GM12878 (cell line): ENCODE results near the gene HAO2. TPM values are rescaled to one million over a fixed set of nuclear protein-coding genes. Genes with fewer than 3 reads are reported as not detected.
"Not testable (repeated sequence)": the region's sequence is repeated elsewhere in the genome, so short reads cannot be mapped to it uniquely, and the experiment has no call there.

Source experiments
- ATAC-seq: fragments of 200-7000 bp; cut with Tn5 transposase; 3 replicates; pipeline ENCODE4 v1.9.1; 2020; ENCODE audit warnings: mild to moderate bottlenecking, moderate library complexity
- BruUV-seq: library from RNA; stranded (reverse); fragments of 400-500 nt; replicated peaks from 2 replicates; lab custom pipeline; 2021; lab: Mats Ljungman, UMichigan
- CTCF ChIA-PET: fragments of 300-600 bp; sonication (Branson Sonifier 250); formaldehyde crosslinking; extraction: SDS; loops from one replicate; lab custom pipeline; 2021; ENCODE audit warnings: inconsistent platforms; lab: Yijun Ruan, JAX
- POLR2A ChIA-PET: fragments of 350-600 bp; formaldehyde crosslinking; extraction: SDS; loops from one replicate; lab custom pipeline; 2021; ENCODE audit warnings: inconsistent platforms; lab: Charles Lee
- RAD21 ChIA-PET: fragments of 300-600 bp; sonication (Branson Sonifier 250); formaldehyde crosslinking; loops from one replicate; lab custom pipeline; 2023; ENCODE audit warnings: antibody characterized with exemption; ENCODE audit not compliant: unreplicated experiment; lab: Charles Lee
- SMC1A ChIA-PET: fragments of 300-600 bp; sonication (Branson Sonifier 250); formaldehyde crosslinking; loops from one replicate; lab custom pipeline; 2023; ENCODE audit not compliant: unreplicated experiment, uncharacterized antibody; lab: Charles Lee
- DNase-seq: peaks from one replicate; pipeline ENCODE4 v3.0.0-alpha.2; 2011; ENCODE audit warnings: low read depth, low spot score
- FAIRE-seq: peaks from 3 replicates; lab custom pipeline; 2011; peaks lifted over from hg19 to GRCh38; lab: Jason Lieb, UNC
- H2AFZ ChIP-seq: 2 replicates; pipeline ENCODE4 v1.6.0; 2011; ENCODE audit warnings: low read depth, low read length, control low read depth; ENCODE audit not compliant: control insufficient read depth
- H3K27ac ChIP-seq: 2 replicates; pipeline ENCODE4 v1.5.1; 2011; ENCODE audit warnings: control low read depth; ENCODE audit not compliant: control insufficient read depth, insufficient read depth
- H3K27me3 ChIP-seq, 2 experiments: replicated peaks in 1 of 2; 2 replicates each; pipeline versions ENCODE4 v1.6.0 to v1.6.1; 2011; ENCODE audit warnings: low read length in 1 of 2; ENCODE audit not compliant: control insufficient read depth in 2 of 2, insufficient read depth in 2 of 2
- H3K36me3 ChIP-seq, 2 experiments: 2 replicates each; pipeline ENCODE4 v1.5.1; 2011; ENCODE audit warnings: low read length in 1 of 2; ENCODE audit not compliant: control insufficient read depth in 2 of 2, insufficient read depth in 2 of 2
- H3K4me1 ChIP-seq: 2 replicates; pipeline ENCODE4 v1.6.1; 2011; ENCODE audit warnings: mild to moderate bottlenecking, low read length, moderate library complexity, mixed read lengths; ENCODE audit not compliant: control insufficient read depth, insufficient read depth
- H3K4me2 ChIP-seq: 2 replicates; pipeline ENCODE4 v1.6.0; 2011; ENCODE audit warnings: control low read depth; ENCODE audit not compliant: control insufficient read depth, insufficient read depth
- H3K4me3 ChIP-seq: fragments of 200-600 bp; sonication (generic); 2 replicates; pipeline ENCODE4 v1.5.1; 2016
- H3K79me2 ChIP-seq: 2 replicates; pipeline ENCODE4 v1.6.0; 2011; ENCODE audit warnings: low read length; ENCODE audit not compliant: control insufficient read depth, insufficient read depth
- H3K9ac ChIP-seq: 2 replicates; pipeline ENCODE4 v1.8.0; 2011; ENCODE audit warnings: low read length, control low read depth, mixed read lengths; ENCODE audit not compliant: control insufficient read depth, insufficient read depth
- H3K9me3 ChIP-seq: replicated peaks from 3 replicates; pipeline ENCODE4 v1.5.1; 2011; ENCODE audit warnings: mild to moderate bottlenecking, low read length; ENCODE audit not compliant: control insufficient read depth, insufficient read depth
- H4K20me1 ChIP-seq: 2 replicates; pipeline ENCODE4 v1.6.0; 2011; ENCODE audit not compliant: control insufficient read depth, insufficient read depth
- E4F1 ChIP-seq: fragments of 450-650 bp; IDR thresholded peaks from 2 replicates; pipeline ENCODE4 v1.6.1; 2018; ENCODE audit warnings: borderline replicate concordance, mild to moderate bottlenecking; ENCODE audit not compliant: partially characterized antibody
- HSF1 ChIP-seq: fragments of 150-350 bp; IDR thresholded peaks from 2 replicates; pipeline ENCODE4 v1.6.1; 2014; ENCODE audit warnings: mild to moderate bottlenecking, low read depth, low read length
- MLLT1 ChIP-seq: fragments of 450-650 bp; IDR thresholded peaks from 2 replicates; pipeline ENCODE4 v1.6.1; 2016; ENCODE audit warnings: mild to moderate bottlenecking
- NKRF ChIP-seq: fragments of 450-650 bp; conservative IDR thresholded peaks from 2 replicates; pipeline ENCODE4 v1.6.1; 2017; ENCODE audit warnings: mild to moderate bottlenecking, moderate library complexity
- PBX3 ChIP-seq: IDR thresholded peaks from 2 replicates; pipeline ENCODE4 v1.6.1; 2011; ENCODE audit warnings: mild to moderate bottlenecking, low read depth, low read length, moderate library complexity; ENCODE audit not compliant: insufficient replicate concordance
- TCF7 ChIP-seq: IDR thresholded peaks from 2 replicates; pipeline ENCODE4 v1.6.1; 2014; ENCODE audit warnings: antibody characterized with exemption, borderline replicate concordance
- WGBS: methylation state at CpG from one replicate; pipeline ENCODE4 v1.1.6; 2016; ENCODE audit warnings: low lambda C conversion rate; ENCODE audit not compliant: insufficient replicate concordance, insufficient coverage; ENCODE audit errors: missing lambda C conversion rate; 5-methylcytosine and 5-hydroxymethylcytosine counted together
- in situ Hi-C: fragments of 300-500 bp; cut with MboI; formaldehyde crosslinking; loops from 9 replicates; pipeline ENCODE4 v1.14.3; 2018; ENCODE audit warnings: mixed read lengths
- intact Hi-C: fragments of 100-400 bp; cut with micrococcal nuclease; formaldehyde crosslinking; loops from one replicate; pipeline ENCODE4 v1.14.2; 2022; ENCODE audit not compliant: unreplicated experiment
- polyA plus RNA-seq, 11 experiments: library from polyadenylated mRNA; depleted of rRNA in 4 of 11; unstranded in 6 of 11; stranded (reverse) in 5 of 11; fragments of >200 nt; fragmentation: Nextera tagmentation in 4 of 11; fragmentation: Illumina TruSeq in 1 of 11; extraction: Ambion mirVana in 4 of 11; extraction: Trizol in 1 of 11; gene quantifications; 1 replicate in 1 of 11; 2 replicates in 10 of 11; pipeline versions ENCODE4 v1.2.1 to v1.2.3, GENCODE V29; 2011 to 2016; ENCODE audit warnings: inconsistent platforms in 2 of 11, missing spikeins in 2 of 11, low read depth in 1 of 11
- total RNA-seq, 4 experiments: library from RNA; depleted of rRNA in 3 of 4; stranded (reverse); fragments of >200 nt in 3 of 4; fragmentation: Illumina TruSeq in 1 of 4; extraction: Trizol in 1 of 4; gene quantifications; 2 replicates each; pipeline versions ENCODE4 v1.2.1 to v1.2.3, GENCODE V29; 2013 to 2021

Gene HAO2
- total and polyA plus RNA-seq, 10 of the 15 experiments (the other 5 are each of a cell fraction or from before 2014, with no cell fraction given) = not detected

GRCh38 chr1:119348941-119349340, 19.6 kb upstream of the HAO2 start (continued):
- no peak for TF ChIP-seq NKRF
- no peak for TF ChIP-seq E4F1
- TF ChIP-seq HSF1 = no peak
- no peak for TF ChIP-seq PBX3
- TF ChIP-seq MLLT1 = no peak
- TF ChIP-seq TCF7 = no peak
- TF ChIP-seq, all 136 proteins: peak for 0

- FAIRE-seq, H3K9ac ChIP-seq, H3K9me3 ChIP-seq, intact Hi-C loops, H3K27ac ChIP-seq, H3K4me3 ChIP-seq, H3K79me2 ChIP-seq, BruUV-seq, DNase-seq, H3K4me2 ChIP-seq, H2AFZ ChIP-seq, H3K4me1 ChIP-seq, in situ Hi-C loops, ATAC-seq, H3K36me3 ChIP-seq, H4K20me1 ChIP-seq, H3K27me3 ChIP-seq: not testable (repeated sequence)
- ChIA-PET RAD21 (interaction anchor here (0.8 to 6.5 kb wide), 2 partner anchors 14 to 26 kb away, joined by 3 to 36 read pairs; no protein-coding TSS in a partner anchor), SMC1A (interaction anchor here (1.1 to 7.0 kb wide), 6 partner anchors 10 to 33 kb away, joined by 3 to 108 read pairs (median 4); no protein-coding TSS in a partner anchor), POLR2A (interaction anchor here (0.6 kb wide), 1 partner anchor 220 kb away, joined by 7 read pairs; no protein-coding TSS in a partner anchor), CTCF (interaction anchor here (1.1 to 6.1 kb wide), 6 partner anchors 8 to 75 kb away, joined by 3 to 25 read pairs (median 6); no protein-coding TSS in a partner anchor)
- WGBS = 94% methylated on average over 2 of the region's 2 CpGs
Measured at GRCh38 chr1:119350866-119351265, 17.7 kb upstream of the HAO2 start.
